IPS-11a (cell line): Measurements from ENCODE around the gene DELE1.

Source experiments
- H3K4me3 ChIP-seq: one replicate; pipeline ENCODE4 v1.5.1; 2013; ENCODE audit warnings: low read depth, low read length, control low read depth

The DELE1 gene

GRCh38 chr5:141954194-141954593 is 30.5 kb downstream of the DELE1 start:
- no peak overlapping the region for H3K4me3 ChIP-seq

- no peak overlapping the region for H3K4me3 ChIP-seq
Observed at GRCh38 chr5:141957367-141957996, 33.8 kb downstream of the DELE1 start.

- H3K4me3 ChIP-seq, result no peak within 1 kb of the TSS
Observed at GRCh38 chr5:141958113-141958512, 34.4 kb downstream of the DELE1 start, which contains the start of gene PCDH12. PCDH12 (minus strand) TSS chr5:141958202; CDS start chr5:141957851, 351 bp downstream.

- no peak overlapping the region for H3K4me3 ChIP-seq
Observed at GRCh38 chr5:141958546-141959172, 35.0 kb downstream of the DELE1 start.

GRCh38 chr5:141960018-141960417 is 36.3 kb downstream of the DELE1 start:
- H3K4me3 ChIP-seq, result no peak overlapping the region

- no peak overlapping the region for H3K4me3 ChIP-seq
Observed at GRCh38 chr5:141960449-141961323, 37.0 kb downstream of the DELE1 start.

- no peak overlapping the region for H3K4me3 ChIP-seq
Observed at GRCh38 chr5:141961466-141961865, 37.8 kb downstream of the DELE1 start.

GRCh38 chr5:141963701-141964100 is 40.0 kb downstream of the DELE1 start:
- H3K4me3 ChIP-seq, result no peak overlapping the region

GRCh38 chr5:141965071-141965470 is 41.4 kb downstream of the DELE1 start:
- H3K4me3 ChIP-seq, result no peak overlapping the region

- no peak overlapping the region for H3K4me3 ChIP-seq
Observed at GRCh38 chr5:141966275-141966962, 42.7 kb downstream of the DELE1 start.

- no peak overlapping the region for H3K4me3 ChIP-seq
Observed at GRCh38 chr5:141966963-141967333, 43.3 kb downstream of the DELE1 start.

GRCh38 chr5:141968914-141969608 is 45.4 kb downstream of the DELE1 start, which contains the start of gene RNF14:
RNF14 (plus strand) TSS chr5:141969105; CDS start chr5:141973589, 4,484 bp downstream.
- peak within 1 kb of the TSS; percentile 71 for H3K4me3 ChIP-seq

- H3K4me3 ChIP-seq, result peak overlapping the region; percentile 71
Observed at GRCh38 chr5:141969783-141970771, 46.4 kb downstream of the DELE1 start.

GRCh38 chr5:141973871-141974595 is 50.4 kb downstream of the DELE1 start:
- no peak overlapping the region for H3K4me3 ChIP-seq

GRCh38 chr5:141976176-141976575 is 52.5 kb downstream of the DELE1 start:
- no peak overlapping the region for H3K4me3 ChIP-seq

- no peak overlapping the region for H3K4me3 ChIP-seq
Observed at GRCh38 chr5:141978389-141978788, 54.7 kb downstream of the DELE1 start.

GRCh38 chr5:141982626-141983025 is 59.0 kb downstream of the DELE1 start:
- H3K4me3 ChIP-seq, result no peak overlapping the region

- no peak overlapping the region for H3K4me3 ChIP-seq
Observed at GRCh38 chr5:141986072-141986471, 62.4 kb downstream of the DELE1 start.

- no peak overlapping the region for H3K4me3 ChIP-seq
Observed at GRCh38 chr5:141989720-141990119, 66.0 kb downstream of the DELE1 start.
